Loucy (cell line): ENCODE measurements around the gene SIK3.

ENCODE experiments used
- H2AFZ ChIP-seq: fragments of 200-600 bp; sonication (generic); 2 replicates; pipeline ENCODE4 v1.6.0; 2016; ENCODE audit warnings: antibody characterized with exemption, mild to moderate bottlenecking, low read length, moderate library complexity
- H3F3A ChIP-seq: fragments of 200-600 bp; 2 replicates; pipeline ENCODE4 v1.6.0; 2016; ENCODE audit warnings: antibody characterized with exemption, low read depth, mild to moderate bottlenecking
- H3K27me3 ChIP-seq: fragments of 200-600 bp; sonication (generic); 2 replicates; pipeline ENCODE4 v1.6.1; 2014; ENCODE audit warnings: low read length, mild to moderate bottlenecking; ENCODE audit not compliant: insufficient read depth, poor library complexity, severe bottlenecking
- H3K36me3 ChIP-seq: fragments of 200-600 bp; sonication (generic); 2 replicates; pipeline ENCODE4 v1.6.1; 2016; ENCODE audit warnings: low read length; ENCODE audit not compliant: insufficient read depth
- H3K4me1 ChIP-seq: fragments of 200-600 bp; sonication (generic); 2 replicates; pipeline ENCODE4 v1.5.1; 2014; ENCODE audit warnings: low read length, mild to moderate bottlenecking; ENCODE audit not compliant: insufficient read depth, poor library complexity, severe bottlenecking
- H3K4me2 ChIP-seq: fragments of 200-600 bp; sonication (generic); 2 replicates; pipeline ENCODE4 v1.6.0; 2014; ENCODE audit warnings: antibody characterized with exemption, low read length, low read depth, mild to moderate bottlenecking; ENCODE audit not compliant: poor library complexity, severe bottlenecking
- H3K4me3 ChIP-seq: fragments of 200-600 bp; sonication (generic); 2 replicates; pipeline ENCODE4 v1.5.1; 2014; ENCODE audit warnings: low read length, mild to moderate bottlenecking, mixed read lengths; ENCODE audit not compliant: poor library complexity, severe bottlenecking
- H3K79me2 ChIP-seq: fragments of 200-600 bp; sonication (generic); 2 replicates; pipeline ENCODE4 v1.6.1; 2014; ENCODE audit warnings: low read length; ENCODE audit not compliant: insufficient read depth
- H3K9ac ChIP-seq: fragments of 200-600 bp; sonication (generic); 2 replicates; pipeline ENCODE4 v1.6.0; 2014; ENCODE audit warnings: mild to moderate bottlenecking, low read depth, low read length, moderate library complexity; ENCODE audit not compliant: poor library complexity, severe bottlenecking
- H3K9me2 ChIP-seq: fragments of 200-600 bp; sonication (generic); replicated peaks from 2 replicates; pipeline ENCODE4 v1.6.1; 2016; ENCODE audit warnings: low read depth, low read length, mixed read lengths
- H3K9me3 ChIP-seq: fragments of 200-600 bp; sonication (generic); 2 replicates; pipeline ENCODE4 v1.6.1; 2014; ENCODE audit warnings: mild to moderate bottlenecking, antibody characterized with exemption, low read length, low read depth; ENCODE audit not compliant: insufficient read depth
- H4K20me1 ChIP-seq: fragments of 200-600 bp; sonication (generic); 2 replicates; pipeline ENCODE4 v1.6.0; 2014; ENCODE audit warnings: antibody characterized with exemption, low read length, mild to moderate bottlenecking; ENCODE audit not compliant: insufficient read depth, poor library complexity, severe bottlenecking
- CTCF ChIP-seq: fragments of 200-600 bp; sonication (generic); conservative IDR thresholded peaks from 2 replicates; pipeline ENCODE4 v1.5.1; 2014; ENCODE audit warnings: mild to moderate bottlenecking, antibody characterized with exemption, low read length
- EZH2phosphoT487 ChIP-seq: fragments of 200-600 bp; IDR thresholded peaks from 2 replicates; pipeline ENCODE4 v1.6.1; 2018; ENCODE audit warnings: antibody characterized with exemption, mild to moderate bottlenecking, moderate library complexity, borderline replicate concordance

SIK3 gene

DNA sequence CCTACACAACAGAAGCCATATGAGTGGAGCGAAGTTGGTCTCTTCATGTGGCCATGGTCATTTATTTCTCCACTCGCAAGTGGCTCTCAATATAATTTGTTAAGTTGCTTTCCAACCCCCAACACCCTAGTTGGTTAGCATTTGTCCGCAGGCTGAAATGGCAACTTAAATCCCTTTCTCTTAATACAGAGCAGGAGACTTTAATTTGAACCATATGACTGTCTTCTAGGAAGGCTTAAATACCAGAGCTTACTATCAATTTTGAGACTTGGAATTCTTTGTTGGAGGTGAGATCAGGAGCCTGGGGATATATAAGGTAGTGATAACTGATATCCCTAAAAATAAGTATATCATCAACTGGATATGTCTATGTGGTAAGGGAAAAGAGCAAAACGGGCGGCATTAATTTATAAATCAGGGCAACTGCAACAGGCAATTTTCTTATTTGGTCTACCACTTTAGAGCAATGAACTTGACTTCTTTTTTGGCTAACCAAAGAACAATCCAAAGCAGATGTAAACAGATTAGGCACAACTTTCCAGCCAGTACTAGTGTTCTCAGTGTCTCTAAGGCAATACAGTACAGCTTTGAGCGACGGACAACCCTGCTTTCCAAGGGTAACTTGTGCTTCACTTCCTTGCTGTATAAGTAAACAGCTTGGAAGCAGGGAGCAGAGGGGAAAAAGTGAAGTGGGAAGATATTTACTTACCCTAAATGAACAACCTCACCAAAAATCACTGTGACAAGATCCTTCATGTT, 186.1 kb downstream of the SIK3 start:
- Histone ChIP-seq H3K4me3 (no peak overlapping the region), H3K4me1 (no peaks in the 10 kb centered on the region), H4K20me1 (no peaks in the 10 kb centered on the region), H3K27me3 (no peaks in the 10 kb centered on the region), H3K9me2 (no peaks in the 10 kb centered on the region), H3F3A (no peaks in the 10 kb centered on the region), H3K79me2 (no peaks in the 10 kb centered on the region; the same call in 1 of the 2 replicates), H3K4me2 (no peak overlapping the region), H3K9ac (no peak overlapping the region), H2AFZ (no peak overlapping the region), H3K36me3 (no peaks in the 10 kb centered on the region), H3K9me3 (no peaks in the 10 kb centered on the region)
- TF ChIP-seq CTCF: no peak
- no peak for TF ChIP-seq EZH2phosphoT487

- no peak for TF ChIP-seq EZH2phosphoT487
- no peak for TF ChIP-seq CTCF
- Histone ChIP-seq H3K27me3 (no peaks in the 10 kb centered on the region), H3K9me2 (no peaks in the 10 kb centered on the region), H3K9ac (no peak overlapping the region), H3K4me3 (no peak overlapping the region), H4K20me1 (no peaks in the 10 kb centered on the region), H3K9me3 (no peaks in the 10 kb centered on the region), H3F3A (no peaks in the 10 kb centered on the region), H3K36me3 (no peaks in the 10 kb centered on the region; the same call in 1 of the 2 replicates), H3K79me2 (no peaks in the 10 kb centered on the region; the same call in 1 of the 2 replicates), H3K4me2 (no peak overlapping the region), H2AFZ (no peak overlapping the region), H3K4me1 (no peaks in the 10 kb centered on the region)
Observed at GRCh38 chr11:116910847-116911246, 187.4 kb downstream of the SIK3 start.

DNA sequence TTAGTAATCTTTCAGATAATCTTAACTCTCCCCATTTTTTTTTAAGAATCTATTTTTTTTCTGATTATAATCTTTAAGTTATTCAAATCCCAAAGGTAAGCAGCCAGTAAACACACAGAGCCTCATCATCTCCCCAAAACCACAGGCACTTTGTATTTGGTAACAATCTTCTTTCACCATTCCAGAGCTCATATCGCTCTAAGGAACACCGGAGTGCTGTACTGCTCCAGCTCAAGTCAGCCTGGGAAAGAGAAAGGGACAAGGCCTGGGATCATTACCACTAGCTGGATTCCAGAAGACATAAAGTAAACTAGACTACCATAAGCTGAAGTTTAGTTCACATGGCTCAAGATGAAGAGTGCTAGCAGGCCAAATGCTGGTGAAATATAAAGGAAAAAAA, 187.8 kb downstream of the SIK3 start:
- no peaks in the 10 kb centered on the region for H3K27me3 ChIP-seq

More for the DNA sequence above, 187.8 kb downstream of the SIK3 start:
- Histone ChIP-seq H3K9me2 (no peaks in the 10 kb centered on the region), H3K9me3 (no peaks in the 10 kb centered on the region), H3K9ac (no peak overlapping the region), H4K20me1 (no peaks in the 10 kb centered on the region), H3F3A (no peaks in the 10 kb centered on the region), H3K4me3 (no peak overlapping the region), H3K79me2 (no peaks in the 10 kb centered on the region; the same call in 1 of the 2 replicates), H3K4me2 (no peak overlapping the region), H3K4me1 (no peaks in the 10 kb centered on the region), H3K36me3 (no peaks in the 10 kb centered on the region; the same call in 1 of the 2 replicates), H2AFZ (no peak overlapping the region)
- no peak for TF ChIP-seq EZH2phosphoT487
- no peak for TF ChIP-seq CTCF
